ENCODE data around the gene ATE1.

DNA sequence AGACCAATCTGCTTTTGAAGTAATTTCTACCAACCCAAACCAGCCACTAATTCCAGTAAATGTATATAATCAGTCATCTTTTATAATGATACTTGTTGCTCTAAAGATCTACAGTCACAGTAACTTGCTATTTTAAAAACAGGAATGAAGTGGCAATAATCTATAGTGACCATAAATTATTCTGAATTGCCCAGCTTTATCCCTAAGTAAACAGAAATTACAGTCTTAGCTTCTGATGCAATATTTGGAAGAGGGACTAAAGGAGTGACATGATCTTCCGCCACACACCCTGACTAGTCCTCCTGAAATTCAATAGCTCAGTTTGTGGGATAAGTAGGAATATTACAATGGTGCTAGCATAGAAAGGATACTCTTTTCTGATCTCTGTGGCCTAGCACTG lies 96.1 kb downstream of the ATE1 start:
- no peak for TF ChIP-seq POLR2A (IDR thresholded peaks at IDR 0.05; ENCODE audit: low read length)
- TF ChIP-seq GATA1 (IDR thresholded peaks at IDR 0.05; ENCODE audit: low read depth, low read length): no peak

Measured in erythroblast (primary cell).